ENCODE results near the gene DOK3. TPM values are rescaled to one million over a fixed set of nuclear protein-coding genes. Genes with fewer than 3 reads are reported as not detected.

Gene DOK3
- total and polyA plus RNA-seq, 2 donors (not counting 1 experiment from before 2014, with no cell fraction given), result 103 to 115 TPM

DNA sequence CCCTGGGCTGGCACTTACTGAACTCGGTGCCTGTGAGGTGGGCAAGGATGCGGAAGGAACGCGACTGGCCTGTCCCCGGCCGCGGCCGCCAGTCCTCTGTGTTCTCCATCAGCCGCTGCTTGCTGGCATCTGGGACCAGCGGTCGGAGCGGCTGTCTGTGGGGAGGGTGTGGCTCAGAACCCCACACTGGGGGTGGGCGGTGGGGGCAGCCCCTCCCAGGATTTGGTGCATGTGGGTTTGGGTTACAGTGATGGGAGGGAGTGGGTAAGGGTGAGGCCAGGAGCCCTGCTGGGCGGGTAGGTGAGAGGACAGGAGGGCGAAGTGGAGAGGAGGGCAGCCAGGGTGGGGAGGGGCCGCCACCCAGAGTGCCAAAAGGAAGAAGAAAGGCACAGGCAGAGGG, 18.6 kb downstream of the DOK3 start:
- no peak overlapping the region for H3K27ac Mint-ChIP-seq
- peaks cover 0 to 8% of the 10 kb centered on the region in 2 experiments for H3K36me3 ChIP-seq (replicated peaks in 1 of 2; ENCODE audit: control extremely low read depth in 1 of 2, control insufficient read depth in 1 of 2, extremely low read depth in 1 of 2, insufficient read depth in 2 of 2, low read length in 1 of 2)
- no peak overlapping the region for H3K4me3 Mint-ChIP-seq
- CTCF ChIA-PET, result interaction anchor here (1.5 kb wide), 1 partner anchor 34 kb away, joined by 5 read pairs; no protein-coding TSS in a partner anchor
- no peaks in the 10 kb centered on the region for H3K27me3 Mint-ChIP-seq
- 97% methylated on average over 16 of the region's 16 CpGs for WGBS (ENCODE audit: insufficient coverage)
- POLR2A ChIA-PET, result no interaction called here
- no peak for ATAC-seq (ENCODE audit: low read depth)
- H4K20me1 ChIP-seq (ENCODE audit: control insufficient read depth, insufficient read depth, low read length, poor library complexity, severe bottlenecking), result peaks cover 3% of the 10 kb centered on the region
- no peak for DNase-seq
- peaks cover 23 to 27% of the 10 kb centered on the region in 2 donors for H3K4me1 ChIP-seq (ENCODE audit: control insufficient read depth in 2 of 2, insufficient read depth in 2 of 2, low read length in 2 of 2)
- H3K9me3 ChIP-seq (ENCODE audit: control extremely low read depth in 1 of 3, control insufficient read depth in 2 of 3, insufficient read depth in 1 of 3, low read length in 2 of 3), result no peaks in the 10 kb centered on the region
- H3K27ac ChIP-seq (ENCODE audit: low read length in 2 of 2), result no peak overlapping the region
- H3K9me3 Mint-ChIP-seq (ENCODE audit: insufficient read depth), result no peaks in the 10 kb centered on the region
- intact Hi-C loops (cut with micrococcal nuclease), result no loop called here
- peaks cover 3% of the 10 kb centered on the region for H3K79me2 ChIP-seq (ENCODE audit: control insufficient read depth, insufficient read depth, low read length)
- peaks cover 32% of the 10 kb centered on the region for H3K4me1 Mint-ChIP-seq
- H3K4me3 ChIP-seq (ENCODE audit: control extremely low read depth in 1 of 5, extremely low read depth in 1 of 5, insufficient read depth in 1 of 5, low read depth in 2 of 5, low read length in 4 of 5), result no peak overlapping the region
- no peak overlapping the region for H3K9ac ChIP-seq (ENCODE audit: low read length)
- no peaks in the 10 kb centered on the region for H3K27me3 ChIP-seq (replicated peaks in 1 of 4; ENCODE audit: control extremely low read depth in 1 of 4, control insufficient read depth in 3 of 4, insufficient read depth in 4 of 4, low read length in 3 of 4)
- TF ChIP-seq, protein P1, sequence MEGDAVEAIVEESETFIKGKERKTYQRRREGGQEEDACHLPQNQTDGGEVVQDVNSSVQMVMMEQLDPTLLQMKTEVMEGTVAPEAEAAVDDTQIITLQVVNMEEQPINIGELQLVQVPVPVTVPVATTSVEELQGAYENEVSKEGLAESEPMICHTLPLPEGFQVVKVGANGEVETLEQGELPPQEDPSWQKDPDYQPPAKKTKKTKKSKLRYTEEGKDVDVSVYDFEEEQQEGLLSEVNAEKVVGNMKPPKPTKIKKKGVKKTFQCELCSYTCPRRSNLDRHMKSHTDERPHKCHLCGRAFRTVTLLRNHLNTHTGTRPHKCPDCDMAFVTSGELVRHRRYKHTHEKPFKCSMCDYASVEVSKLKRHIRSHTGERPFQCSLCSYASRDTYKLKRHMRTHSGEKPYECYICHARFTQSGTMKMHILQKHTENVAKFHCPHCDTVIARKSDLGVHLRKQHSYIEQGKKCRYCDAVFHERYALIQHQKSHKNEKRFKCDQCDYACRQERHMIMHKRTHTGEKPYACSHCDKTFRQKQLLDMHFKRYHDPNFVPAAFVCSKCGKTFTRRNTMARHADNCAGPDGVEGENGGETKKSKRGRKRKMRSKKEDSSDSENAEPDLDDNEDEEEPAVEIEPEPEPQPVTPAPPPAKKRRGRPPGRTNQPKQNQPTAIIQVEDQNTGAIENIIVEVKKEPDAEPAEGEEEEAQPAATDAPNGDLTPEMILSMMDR (IDR thresholded peaks at IDR 0.05), result no peak
- TF ChIP-seq EZH2 (IDR thresholded peaks at IDR 0.05; ENCODE audit: borderline replicate concordance, insufficient read depth, low read depth, low read length, poor library complexity, severe bottlenecking), result no peak
- H3K4me2 ChIP-seq (replicated peaks; ENCODE audit: low read depth, low read length, poor library complexity, severe bottlenecking), result no peak overlapping the region
- H2AFZ ChIP-seq (ENCODE audit: insufficient read depth, low read depth, low read length, poor library complexity, severe bottlenecking), result no peak overlapping the region

- CTCF ChIA-PET, result interaction anchor here (1.0 to 2.0 kb wide), 3 partner anchors 33 to 100 kb away, joined by 3 to 6 read pairs (median 5); no protein-coding TSS in a partner anchor
- no peaks in the 10 kb centered on the region for H3K9me3 Mint-ChIP-seq (ENCODE audit: insufficient read depth)
- H3K4me1 ChIP-seq (ENCODE audit: control insufficient read depth in 2 of 2, insufficient read depth in 2 of 2, low read length in 2 of 2), result peaks cover 18 to 22% of the 10 kb centered on the region in 2 donors
- ATAC-seq (ENCODE audit: low read depth) (no peak), DNase-seq (no peak)
- H4K20me1 ChIP-seq (ENCODE audit: control insufficient read depth, insufficient read depth, low read length, poor library complexity, severe bottlenecking), result no peaks in the 10 kb centered on the region
- WGBS (ENCODE audit: insufficient coverage), result 94% methylated on average over 15 of the region's 15 CpGs
- H3K27me3 Mint-ChIP-seq, result no peaks in the 10 kb centered on the region
- intact Hi-C loops (cut with micrococcal nuclease), result no loop called here
- POLR2A ChIA-PET, result interaction anchor here (0.6 kb wide), 2 partner anchors 44 to 139 kb away, joined by 3 to 12 read pairs; partner anchors contain the start of gene PRR7
- no peaks in the 10 kb centered on the region for H3K9me3 ChIP-seq (ENCODE audit: control extremely low read depth in 1 of 3, control insufficient read depth in 2 of 3, insufficient read depth in 1 of 3, low read length in 2 of 3)
- no peak overlapping the region for H2AFZ ChIP-seq (ENCODE audit: insufficient read depth, low read depth, low read length, poor library complexity, severe bottlenecking)
- no peaks in the 10 kb centered on the region for H3K27me3 ChIP-seq (replicated peaks in 1 of 4; ENCODE audit: control extremely low read depth in 1 of 4, control insufficient read depth in 3 of 4, insufficient read depth in 4 of 4, low read length in 3 of 4)
- no peak overlapping the region for H3K4me3 Mint-ChIP-seq
- H3K9ac ChIP-seq (ENCODE audit: low read length), result no peak overlapping the region
- TF ChIP-seq, protein P1 (IDR thresholded peaks at IDR 0.05), result no peak
- no peak for TF ChIP-seq EZH2 (IDR thresholded peaks at IDR 0.05; ENCODE audit: borderline replicate concordance, insufficient read depth, low read depth, low read length, poor library complexity, severe bottlenecking)
- H3K4me3 ChIP-seq (ENCODE audit: control extremely low read depth in 1 of 5, extremely low read depth in 1 of 5, insufficient read depth in 1 of 5, low read depth in 2 of 5, low read length in 4 of 5), result no peak overlapping the region
- H3K79me2 ChIP-seq (ENCODE audit: control insufficient read depth, insufficient read depth, low read length), result peaks cover 3% of the 10 kb centered on the region
- H3K27ac Mint-ChIP-seq, result no peak overlapping the region
- no peak overlapping the region for H3K4me2 ChIP-seq (replicated peaks; ENCODE audit: low read depth, low read length, poor library complexity, severe bottlenecking)
- H3K36me3 ChIP-seq (replicated peaks in 1 of 2; ENCODE audit: control extremely low read depth in 1 of 2, control insufficient read depth in 1 of 2, extremely low read depth in 1 of 2, insufficient read depth in 2 of 2, low read length in 1 of 2), result peaks cover 0 to 8% of the 10 kb centered on the region in 2 experiments
- no peak overlapping the region for H3K27ac ChIP-seq (ENCODE audit: low read length in 2 of 2)
- H3K4me1 Mint-ChIP-seq, result peaks cover 27% of the 10 kb centered on the region
Measured at GRCh38 chr5:177490311-177490991, 19.2 kb downstream of the DOK3 start.
